Parathyroid adenoma (tissue), 2 donors: ENCODE results near the gene MYO16.

Experiments
- H2AFZ ChIP-seq: fragments of 300-600 bp; sonication (generic); one replicate; pipeline ENCODE4 v1.7.0; 2017; ENCODE audit warnings: antibody characterized with exemption, mild to moderate bottlenecking
- H3K27ac ChIP-seq: fragments of 300-600 bp; sonication (generic); one replicate; pipeline ENCODE4 v1.7.0; 2017
- H3K27me3 ChIP-seq: fragments of 300-600 bp; sonication (generic); one replicate; pipeline ENCODE4 v1.7.0; 2017; ENCODE audit warnings: low read length; ENCODE audit not compliant: control insufficient read depth, insufficient read depth
- H3K36me3 ChIP-seq: fragments of 300-600 bp; sonication (generic); one replicate; pipeline ENCODE4 v1.7.0; 2017; ENCODE audit warnings: low read length; ENCODE audit not compliant: control insufficient read depth, insufficient read depth
- H3K4me1 ChIP-seq: fragments of 300-600 bp; sonication (generic); one replicate; pipeline ENCODE4 v1.7.0; 2017; ENCODE audit warnings: control low read depth
- H3K4me2 ChIP-seq: fragments of 300-600 bp; sonication (generic); one replicate; pipeline ENCODE4 v1.7.0; 2017; ENCODE audit warnings: low read length
- H3K4me3 ChIP-seq: fragments of 300-600 bp; sonication (generic); one replicate; pipeline ENCODE4 v1.7.0; 2017; ENCODE audit warnings: low read depth, low read length
- H3K79me2 ChIP-seq: fragments of 300-600 bp; sonication (generic); one replicate; pipeline ENCODE4 v1.7.0; 2017; ENCODE audit warnings: control low read depth
- H3K9ac ChIP-seq: fragments of 300-600 bp; sonication (generic); one replicate; pipeline ENCODE4 v1.7.0; 2017; ENCODE audit warnings: mild to moderate bottlenecking
- H3K9me3 ChIP-seq: fragments of 300-600 bp; sonication (generic); one replicate; pipeline ENCODE4 v1.7.0; 2017; ENCODE audit warnings: low read length; ENCODE audit not compliant: control insufficient read depth
- CTCF ChIP-seq: fragments of 300-600 bp; sonication (generic); IDR thresholded peaks from one replicate; pipeline ENCODE4 v1.7.0; 2017; ENCODE audit warnings: antibody characterized with exemption, mild to moderate bottlenecking
- donor health status: primary hyperparathyroidism.

MYO16 gene

GRCh38 chr13:109009756-109010155 is 380.3 kb downstream of the MYO16 start:
- H3K9me3 ChIP-seq: no peaks in the 10 kb centered on the region
- H3K27ac ChIP-seq: no peak overlapping the region
- no peak overlapping the region for H3K4me3 ChIP-seq
- no peaks in the 10 kb centered on the region for H3K79me2 ChIP-seq
- no peak overlapping the region for H3K4me2 ChIP-seq
- H3K4me1 ChIP-seq: no peaks in the 10 kb centered on the region
- no peak overlapping the region for H3K9ac ChIP-seq
- no peaks in the 10 kb centered on the region for H3K27me3 ChIP-seq
- no peaks in the 10 kb centered on the region for H3K36me3 ChIP-seq
- no peak overlapping the region for H2AFZ ChIP-seq
- TF ChIP-seq CTCF: no peak

- TF ChIP-seq CTCF: no peak
- H2AFZ ChIP-seq: no peak overlapping the region
- no peaks in the 10 kb centered on the region for H3K9me3 ChIP-seq
- no peaks in the 10 kb centered on the region for H3K79me2 ChIP-seq
- no peak overlapping the region for H3K27ac ChIP-seq
- no peaks in the 10 kb centered on the region for H3K4me1 ChIP-seq
- no peak overlapping the region for H3K9ac ChIP-seq
- H3K4me3 ChIP-seq: no peak overlapping the region
- H3K4me2 ChIP-seq: no peak overlapping the region
- no peaks in the 10 kb centered on the region for H3K36me3 ChIP-seq
- no peaks in the 10 kb centered on the region for H3K27me3 ChIP-seq
These were observed 381.5 kb downstream of the MYO16 start for GRCh38 chr13:109010912-109011311.

GRCh38 chr13:109012115-109012514 is 382.7 kb downstream of the MYO16 start:
- no peak for TF ChIP-seq CTCF
- Histone ChIP-seq H3K4me3 (no peak overlapping the region), H3K36me3 (no peaks in the 10 kb centered on the region), H3K27ac (no peak overlapping the region), H3K9ac (no peak overlapping the region), H2AFZ (no peak overlapping the region), H3K79me2 (no peaks in the 10 kb centered on the region), H3K4me2 (no peak overlapping the region), H3K9me3 (no peaks in the 10 kb centered on the region), H3K27me3 (no peaks in the 10 kb centered on the region), H3K4me1 (no peaks in the 10 kb centered on the region)

- Histone ChIP-seq H2AFZ (no peak overlapping the region), H3K9me3 (no peaks in the 10 kb centered on the region), H3K4me2 (no peak overlapping the region), H3K36me3 (no peaks in the 10 kb centered on the region), H3K9ac (no peak overlapping the region), H3K4me3 (no peak overlapping the region), H3K27me3 (no peaks in the 10 kb centered on the region), H3K4me1 (no peaks in the 10 kb centered on the region), H3K79me2 (no peaks in the 10 kb centered on the region), H3K27ac (no peak overlapping the region)
- TF ChIP-seq CTCF: no peak
These were observed 392.1 kb downstream of the MYO16 start for GRCh38 chr13:109021558-109021957.

GRCh38 chr13:109024611-109025010 is 395.2 kb downstream of the MYO16 start:
- Histone ChIP-seq H3K4me2 (no peak overlapping the region), H3K9me3 (no peaks in the 10 kb centered on the region), H3K27me3 (no peaks in the 10 kb centered on the region), H3K27ac (no peak overlapping the region), H2AFZ (no peak overlapping the region), H3K4me3 (no peak overlapping the region), H3K36me3 (no peaks in the 10 kb centered on the region), H3K9ac (no peak overlapping the region), H3K79me2 (no peaks in the 10 kb centered on the region), H3K4me1 (no peaks in the 10 kb centered on the region)
- no peak for TF ChIP-seq CTCF
